AG09309 (cell line): Measurements from ENCODE around the gene STAC.

ENCODE experiments used
- DNase-seq: peaks from one replicate; pipeline ENCODE4 v3.0.0-alpha.2; 2010; ENCODE audit warnings: low read depth
- H3K4me3 ChIP-seq: 2 replicates; pipeline ENCODE4 v1.5.1; 2011; ENCODE audit warnings: mild to moderate bottlenecking, low read depth, low read length, moderate library complexity; ENCODE audit not compliant: control insufficient read depth
- TF ChIP-seq, protein P1 (sequence below): IDR thresholded peaks from 2 replicates; pipeline ENCODE4 v1.5.1; 2011; ENCODE audit warnings: mild to moderate bottlenecking, low read depth, low read length, inconsistent platforms; ENCODE audit not compliant: insufficient read depth, control insufficient read depth; ENCODE audit errors: missing control alignments

Gene STAC

DNA sequence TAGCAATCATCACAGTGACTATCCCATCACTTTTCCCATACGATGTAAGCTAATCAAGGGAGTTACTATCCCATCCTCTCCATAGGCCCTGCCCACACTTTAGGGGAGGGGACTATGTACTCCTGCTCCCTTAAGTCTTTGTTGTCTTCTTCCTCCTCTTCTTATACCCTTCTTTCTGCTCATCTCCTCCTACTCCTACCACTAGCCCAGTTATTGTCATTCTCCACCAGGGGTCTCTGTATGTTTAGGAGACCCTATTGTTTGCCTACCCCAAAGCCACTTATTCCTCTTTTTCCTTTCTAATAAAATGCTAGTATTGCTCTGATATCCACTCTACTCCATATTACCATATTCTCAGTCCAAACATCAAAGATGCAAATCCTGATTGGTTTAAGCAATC, 27.8 kb downstream of the STAC start:
- TF ChIP-seq, protein P1, sequence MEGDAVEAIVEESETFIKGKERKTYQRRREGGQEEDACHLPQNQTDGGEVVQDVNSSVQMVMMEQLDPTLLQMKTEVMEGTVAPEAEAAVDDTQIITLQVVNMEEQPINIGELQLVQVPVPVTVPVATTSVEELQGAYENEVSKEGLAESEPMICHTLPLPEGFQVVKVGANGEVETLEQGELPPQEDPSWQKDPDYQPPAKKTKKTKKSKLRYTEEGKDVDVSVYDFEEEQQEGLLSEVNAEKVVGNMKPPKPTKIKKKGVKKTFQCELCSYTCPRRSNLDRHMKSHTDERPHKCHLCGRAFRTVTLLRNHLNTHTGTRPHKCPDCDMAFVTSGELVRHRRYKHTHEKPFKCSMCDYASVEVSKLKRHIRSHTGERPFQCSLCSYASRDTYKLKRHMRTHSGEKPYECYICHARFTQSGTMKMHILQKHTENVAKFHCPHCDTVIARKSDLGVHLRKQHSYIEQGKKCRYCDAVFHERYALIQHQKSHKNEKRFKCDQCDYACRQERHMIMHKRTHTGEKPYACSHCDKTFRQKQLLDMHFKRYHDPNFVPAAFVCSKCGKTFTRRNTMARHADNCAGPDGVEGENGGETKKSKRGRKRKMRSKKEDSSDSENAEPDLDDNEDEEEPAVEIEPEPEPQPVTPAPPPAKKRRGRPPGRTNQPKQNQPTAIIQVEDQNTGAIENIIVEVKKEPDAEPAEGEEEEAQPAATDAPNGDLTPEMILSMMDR, result peak; percentile 26
- H3K4me3 ChIP-seq, result no peak overlapping the region
- no peak for DNase-seq

DNA sequence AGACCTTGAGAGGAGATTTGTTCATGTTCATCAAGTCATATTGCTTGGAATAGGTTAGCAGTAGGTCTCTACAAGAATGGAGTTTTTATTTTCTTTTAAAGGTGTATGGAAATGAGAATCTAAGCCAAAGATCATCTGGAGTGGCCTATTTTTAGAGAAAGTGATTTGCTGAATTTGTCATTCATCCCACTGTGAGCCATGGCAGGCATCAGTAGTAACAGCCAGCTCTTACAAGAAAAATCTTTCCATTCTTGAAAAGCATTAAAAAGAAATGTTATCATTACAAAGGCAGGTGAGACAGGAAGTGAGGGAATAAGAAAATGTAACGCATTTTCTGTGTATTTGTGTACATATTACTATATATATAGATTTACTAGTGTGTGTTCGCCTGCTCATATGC, 29.6 kb downstream of the STAC start:
- TF ChIP-seq, protein P1, result no peak
- H3K4me3 ChIP-seq, result no peak overlapping the region
- DNase-seq, result no peak

GRCh38 chr3:36411587-36411986, 31.3 kb downstream of the STAC start:
- TF ChIP-seq, protein P1, result no peak
- DNase-seq, result no peak
- no peak overlapping the region for H3K4me3 ChIP-seq

DNA sequence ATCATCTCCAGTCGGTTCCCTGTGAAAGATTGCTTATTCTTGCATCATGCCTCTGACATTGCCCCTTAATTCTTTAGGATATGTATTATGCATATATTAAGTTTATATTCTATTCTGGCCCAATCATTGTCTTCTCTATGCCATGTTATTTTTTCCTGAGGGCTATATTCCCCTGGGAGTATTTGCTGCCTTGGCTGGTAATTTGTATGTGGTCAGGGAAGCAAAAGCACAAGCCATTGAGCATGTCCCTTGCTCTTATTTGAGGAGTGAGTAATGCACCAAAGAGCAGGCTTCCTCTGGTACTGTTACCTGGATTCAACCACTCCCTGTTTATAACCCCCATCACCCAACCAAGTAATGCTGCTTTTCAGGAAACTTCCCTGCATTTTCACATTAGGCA, 36.3 kb downstream of the STAC start:
- no peak overlapping the region for H3K4me3 ChIP-seq
- DNase-seq, result no peak
- TF ChIP-seq, protein P1, result no peak

DNA sequence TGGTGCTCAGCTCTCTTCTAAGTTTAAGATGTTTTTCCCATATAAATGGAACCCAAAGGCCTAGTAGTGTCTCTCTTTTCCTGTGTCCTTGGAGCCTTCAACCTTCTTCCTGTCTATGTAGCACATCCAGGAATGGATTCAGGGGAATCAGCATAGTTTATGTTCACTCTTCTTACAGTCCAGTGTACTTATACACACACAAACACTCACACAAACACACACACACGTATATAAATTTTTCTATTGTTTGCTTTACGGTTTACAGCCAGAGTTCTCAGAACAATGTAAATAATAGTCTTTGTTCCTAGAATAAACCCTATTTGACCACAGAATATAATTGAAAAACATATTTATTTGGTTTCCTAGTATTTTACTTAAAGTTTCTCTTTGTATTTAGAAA, 36.9 kb downstream of the STAC start:
- no peak for DNase-seq
- TF ChIP-seq, protein P1, result no peak

GRCh38 chr3:36418296-36418695, 38.0 kb downstream of the STAC start:
- H3K4me3 ChIP-seq, result no peak overlapping the region
- DNase-seq, result no peak
- TF ChIP-seq, protein P1, result no peak

More for the DNA sequence above, 36.9 kb downstream of the STAC start:
- H3K4me3 ChIP-seq, result no peak overlapping the region

DNA sequence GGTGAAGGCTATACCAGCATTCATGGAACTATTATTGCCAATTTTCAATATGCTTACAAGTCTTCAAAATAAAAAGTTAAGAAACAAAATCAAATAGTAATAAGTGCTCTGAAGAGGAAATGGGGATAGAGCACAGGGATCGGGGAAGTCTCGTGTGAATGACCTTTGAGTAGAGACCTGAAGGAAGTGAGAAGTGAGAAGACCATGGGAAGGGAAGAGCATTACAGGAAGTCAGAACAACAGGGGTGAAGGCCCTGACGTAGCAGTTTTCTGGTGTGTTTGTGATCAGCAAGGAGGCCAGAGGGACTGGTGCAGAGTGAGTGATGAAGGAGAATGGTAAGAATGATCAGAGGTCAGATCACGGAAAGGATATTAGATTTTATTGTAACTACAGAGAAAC, 48.1 kb downstream of the STAC start:
- no peak for DNase-seq
- TF ChIP-seq, protein P1, result no peak
- no peak overlapping the region for H3K4me3 ChIP-seq
